Ovary (tissue), 3 donors: ENCODE data around the gene NKX2-2.

ENCODE experiments used
- EP300 ChIP-seq: sonication (generic); formaldehyde crosslinking; IDR thresholded peaks from one replicate; pipeline ENCODE4 v1.6.1; 2017; ENCODE audit warnings: antibody characterized with exemption
- TF ChIP-seq, protein P1 (sequence below), 3 donors: fragments of 450-650 bp in 2 of 3; fragments of 200-600 bp in 1 of 3; IDR thresholded peaks; one replicate each; pipeline versions ENCODE4 v1.5.1 to v1.8.0; 2016 to 2022; ENCODE audit warnings: antibody characterized with exemption in 3 of 3, mild to moderate bottlenecking in 1 of 3
- donor health status: DM: no; HTN: no; CAD: no.

GRCh38 chr20:21498635-21499034, 15.2 kb downstream of the NKX2-2 start:
- TF ChIP-seq, protein P1, sequence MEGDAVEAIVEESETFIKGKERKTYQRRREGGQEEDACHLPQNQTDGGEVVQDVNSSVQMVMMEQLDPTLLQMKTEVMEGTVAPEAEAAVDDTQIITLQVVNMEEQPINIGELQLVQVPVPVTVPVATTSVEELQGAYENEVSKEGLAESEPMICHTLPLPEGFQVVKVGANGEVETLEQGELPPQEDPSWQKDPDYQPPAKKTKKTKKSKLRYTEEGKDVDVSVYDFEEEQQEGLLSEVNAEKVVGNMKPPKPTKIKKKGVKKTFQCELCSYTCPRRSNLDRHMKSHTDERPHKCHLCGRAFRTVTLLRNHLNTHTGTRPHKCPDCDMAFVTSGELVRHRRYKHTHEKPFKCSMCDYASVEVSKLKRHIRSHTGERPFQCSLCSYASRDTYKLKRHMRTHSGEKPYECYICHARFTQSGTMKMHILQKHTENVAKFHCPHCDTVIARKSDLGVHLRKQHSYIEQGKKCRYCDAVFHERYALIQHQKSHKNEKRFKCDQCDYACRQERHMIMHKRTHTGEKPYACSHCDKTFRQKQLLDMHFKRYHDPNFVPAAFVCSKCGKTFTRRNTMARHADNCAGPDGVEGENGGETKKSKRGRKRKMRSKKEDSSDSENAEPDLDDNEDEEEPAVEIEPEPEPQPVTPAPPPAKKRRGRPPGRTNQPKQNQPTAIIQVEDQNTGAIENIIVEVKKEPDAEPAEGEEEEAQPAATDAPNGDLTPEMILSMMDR (IDR thresholded peaks at IDR 0.05) = no peak
- TF ChIP-seq EP300 = no peak
